DMS114 treated with DMSO at 0.1 percent for 48 hours (cell line): Measurements from ENCODE around the gene THRSP.
"Not testable (repeated sequence)": the region's sequence is repeated elsewhere in the genome, so short reads cannot be mapped to it uniquely, and the experiment has no call there.

Experiments
- DNase-seq: peaks from one replicate; lab custom pipeline; 2025; ENCODE audit not compliant: unreplicated experiment; lab: John Stamatoyannopoulos, UW

THRSP gene

GRCh38 chr11:78038697-78039313 lies 24.9 kb upstream of the THRSP start:
- DNase-seq = no peak

- DNase-seq = no peak
These were observed 24.2 kb upstream of the THRSP start for GRCh38 chr11:78039391-78039918.

DNA sequence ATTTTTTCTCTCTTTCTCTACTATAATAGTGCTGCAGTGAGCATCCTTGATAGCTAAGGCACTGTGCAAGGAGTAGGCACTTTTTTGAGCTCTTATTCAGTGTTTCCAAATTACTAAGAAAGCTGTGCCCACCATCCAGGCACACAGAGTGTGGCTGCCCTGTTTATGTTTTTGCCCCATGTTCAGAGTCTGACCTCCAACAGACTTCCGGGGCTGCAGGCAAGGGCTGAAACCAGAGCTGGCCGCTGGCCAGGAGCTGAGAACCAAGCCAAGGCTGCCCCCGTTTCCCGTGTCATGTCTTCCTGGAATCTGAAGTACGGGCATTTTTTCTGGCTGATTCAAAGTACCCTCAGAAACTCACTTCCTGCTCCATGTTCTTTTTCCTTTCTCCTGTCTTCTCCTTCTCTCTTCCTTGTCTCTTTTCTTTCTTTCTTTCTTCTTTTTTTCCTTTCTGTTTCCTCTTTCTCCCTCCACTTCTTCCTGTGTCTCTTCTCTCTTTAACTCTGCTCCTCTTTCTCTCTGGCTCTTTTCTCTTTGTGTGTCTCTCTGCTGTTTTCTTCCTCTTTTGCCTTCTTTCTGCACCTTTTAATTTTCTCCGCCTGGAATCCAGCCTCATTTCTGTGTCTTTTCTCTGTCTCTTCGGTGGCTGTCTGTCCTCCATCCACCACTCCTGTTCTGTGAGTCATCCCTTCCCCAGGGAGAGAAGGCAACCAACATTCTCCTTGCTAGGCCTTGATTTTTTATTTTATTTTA lies 23.6 kb upstream of the THRSP start:
- DNase-seq = no peak

DNA sequence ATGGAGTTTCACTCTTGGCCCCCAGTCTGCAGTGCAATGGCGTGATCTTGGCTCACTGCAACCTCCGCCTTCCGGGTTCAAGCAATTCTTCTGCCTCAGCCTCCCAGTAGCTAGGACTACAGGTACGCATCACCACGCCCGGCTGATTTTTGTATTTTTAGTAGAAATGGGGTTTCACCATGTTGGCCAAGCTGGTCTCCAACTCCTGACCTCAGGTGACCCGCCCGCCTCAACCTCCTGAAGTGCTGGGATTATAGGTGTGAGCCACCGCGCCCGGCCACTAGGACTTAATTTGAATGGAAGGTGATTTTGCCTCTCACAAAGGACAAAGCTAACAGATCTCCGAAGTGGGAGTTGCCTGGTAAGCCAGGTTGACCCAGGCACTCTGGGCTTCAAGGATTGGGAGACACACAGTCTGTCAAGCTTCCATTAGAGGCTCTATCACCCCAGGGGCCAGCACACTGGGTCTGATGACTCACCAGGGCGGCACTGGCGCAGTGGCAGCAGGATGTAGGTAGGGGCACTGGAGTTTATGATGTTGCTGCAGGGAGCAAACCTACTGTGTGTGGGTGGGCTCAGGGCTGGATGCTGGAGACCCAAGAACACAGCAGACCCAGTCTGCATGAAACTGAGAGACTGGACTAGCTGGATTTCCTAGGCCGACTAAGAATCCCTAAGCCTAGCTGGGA lies 22.8 kb upstream of the THRSP start:
- no peak for DNase-seq

- not testable (repeated sequence) for DNase-seq
These were observed 22.3 kb upstream of the THRSP start for GRCh38 chr11:78041380-78041719.

GRCh38 chr11:78041843-78042440 lies 21.7 kb upstream of the THRSP start:
- DNase-seq = no peak

DNA sequence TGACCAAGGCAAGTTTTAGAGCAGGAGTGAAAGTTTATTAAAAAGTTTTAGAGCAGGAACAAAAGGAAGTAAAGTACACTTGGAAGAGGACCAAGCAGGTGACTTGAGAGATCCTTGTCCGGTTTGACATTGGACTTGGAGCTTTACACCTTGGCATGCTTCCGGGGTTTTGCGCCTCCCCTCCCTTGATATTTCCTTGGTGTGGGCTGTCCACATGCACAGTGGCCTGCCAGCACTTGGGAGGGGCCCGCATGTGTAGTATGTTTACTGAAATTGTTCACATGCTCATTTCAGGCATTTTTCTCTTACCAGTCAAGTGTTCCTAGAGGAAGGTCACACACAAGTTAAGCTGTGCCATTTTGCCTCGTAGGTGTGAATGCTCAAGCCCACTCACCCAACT lies 19.0 kb upstream of the THRSP start:
- no peak for DNase-seq

DNA sequence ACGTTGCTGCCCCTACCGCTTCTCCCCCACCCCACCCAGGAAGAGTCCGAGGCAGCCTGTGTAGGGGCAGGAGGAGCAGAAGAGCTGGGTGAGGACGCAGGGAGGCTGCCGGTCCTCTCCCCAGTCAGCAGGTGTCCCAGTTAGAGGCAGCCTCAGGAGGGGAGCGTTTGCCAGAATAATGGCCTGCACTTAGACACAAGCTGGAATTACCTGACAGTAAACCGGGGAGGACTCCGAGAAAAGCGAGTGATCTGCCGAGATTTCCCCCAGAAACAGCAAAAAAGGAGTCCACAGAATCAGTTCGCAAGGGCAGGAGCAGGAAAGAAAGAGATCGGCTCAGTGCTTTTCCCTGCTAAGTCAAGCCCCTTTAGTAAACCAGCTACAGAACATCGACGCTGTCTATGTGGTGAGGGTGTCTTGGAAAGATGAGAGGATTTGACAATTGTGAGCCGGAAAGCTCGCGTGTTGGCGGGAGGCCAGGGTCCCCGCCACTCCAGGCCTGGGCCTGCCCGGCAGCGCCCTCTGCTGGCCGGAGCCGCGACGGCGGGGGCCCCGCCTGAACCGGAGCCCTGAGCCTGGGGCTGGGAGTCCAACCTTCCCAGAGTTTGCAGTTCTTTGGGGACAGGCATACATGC lies 17.7 kb upstream of the THRSP start:
- DNase-seq = peak; percentile 15

DNA sequence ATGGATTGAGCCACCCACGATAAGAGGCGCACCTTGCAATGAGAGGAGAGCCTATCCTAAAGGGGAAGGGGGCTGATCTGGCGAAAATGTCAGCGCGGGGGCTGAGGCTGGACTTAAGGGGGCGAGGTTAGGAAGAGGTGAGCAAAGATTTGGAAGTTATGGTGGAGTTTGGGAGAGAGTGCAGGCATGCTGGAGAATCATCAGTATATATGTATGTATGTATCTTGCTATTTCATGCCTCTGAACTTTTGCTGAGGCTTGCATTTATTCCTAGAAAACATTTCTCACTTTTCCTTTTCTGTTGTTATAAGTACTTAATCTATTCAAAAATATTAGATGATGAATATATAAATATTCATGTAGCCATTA lies 17.2 kb upstream of the THRSP start:
- no peak for DNase-seq

DNA sequence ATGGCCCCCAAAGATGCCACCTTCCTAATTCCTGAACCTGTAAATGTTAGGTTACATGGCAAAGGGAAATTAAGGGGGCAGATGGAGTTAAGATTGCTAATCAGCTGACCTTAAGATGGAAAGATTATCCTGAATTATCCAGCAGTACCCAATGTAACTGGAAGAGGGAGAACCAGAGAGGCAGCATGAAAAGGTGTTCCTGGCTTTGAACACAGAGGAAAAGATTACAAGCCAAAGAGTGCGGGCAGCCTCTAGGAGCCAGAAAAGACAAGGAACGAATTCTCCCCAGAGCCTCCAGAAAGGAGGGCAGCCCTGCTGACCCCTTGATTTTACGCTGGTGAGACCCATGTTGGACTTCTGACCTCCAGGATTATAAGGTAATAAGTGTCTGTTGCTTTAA lies 15.1 kb upstream of the THRSP start:
- no peak for DNase-seq

DNA sequence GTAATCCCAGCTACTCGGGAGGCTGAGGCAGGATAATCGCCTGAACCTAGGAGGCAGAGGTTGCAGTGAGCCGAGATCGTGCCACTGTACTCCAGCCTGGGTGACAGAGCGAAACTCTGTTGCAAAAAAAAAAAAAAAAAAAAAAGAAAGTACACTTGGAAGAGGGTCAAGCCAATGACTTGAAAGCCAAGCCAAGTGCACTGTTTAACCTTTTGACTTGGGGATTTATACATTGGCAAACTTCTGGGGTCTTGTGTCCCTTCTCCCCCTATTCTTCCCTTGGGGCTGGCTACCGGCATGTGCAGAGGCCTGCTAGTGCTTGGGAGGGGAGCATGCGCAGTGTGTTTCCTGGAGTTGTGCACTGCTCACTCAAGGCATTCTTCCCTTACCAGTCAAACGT lies 14.3 kb upstream of the THRSP start:
- no peak for DNase-seq

DNA sequence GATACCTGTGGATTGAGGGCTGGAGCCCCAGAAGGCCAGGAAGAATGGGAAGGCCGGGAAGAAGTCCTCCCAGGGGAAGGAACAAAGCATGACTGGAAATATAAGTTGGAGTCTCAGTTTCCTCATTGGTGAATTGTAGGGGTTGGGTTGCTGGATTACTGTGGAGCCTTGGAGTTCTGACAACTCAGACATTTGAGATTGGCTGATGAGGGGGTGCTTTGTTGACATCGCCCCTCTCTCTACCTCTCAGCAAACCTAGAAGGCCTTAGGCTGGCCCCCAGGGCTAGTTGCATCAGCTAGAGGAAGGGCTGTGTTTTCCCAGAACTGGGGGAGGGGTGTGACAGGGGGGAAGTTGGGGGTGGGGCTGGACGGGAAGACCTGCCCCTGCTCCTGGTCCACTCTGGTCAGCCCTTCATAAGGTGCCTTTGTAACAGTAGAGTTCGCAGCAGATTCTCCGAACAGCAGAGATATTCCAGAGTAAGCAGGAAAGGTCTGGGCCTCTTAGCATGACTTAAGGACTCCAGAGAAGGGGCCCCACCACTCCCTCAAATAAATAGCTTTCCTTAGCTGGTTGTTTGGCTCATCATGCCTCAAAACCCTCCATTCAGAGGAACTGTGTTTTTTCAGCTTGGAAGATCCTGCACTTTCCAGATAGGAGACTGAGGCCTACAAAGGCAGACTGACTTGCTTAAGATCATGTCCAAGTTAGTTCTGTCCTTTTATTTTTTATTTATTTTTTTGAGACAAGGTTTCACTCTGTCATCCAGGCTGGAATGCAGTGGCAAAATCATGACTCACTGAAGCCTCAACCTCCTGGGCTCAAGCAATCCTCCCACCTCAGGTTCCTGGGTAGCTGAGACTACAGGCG lies 12.5 kb upstream of the THRSP start:
- DNase-seq = no peak

DNA sequence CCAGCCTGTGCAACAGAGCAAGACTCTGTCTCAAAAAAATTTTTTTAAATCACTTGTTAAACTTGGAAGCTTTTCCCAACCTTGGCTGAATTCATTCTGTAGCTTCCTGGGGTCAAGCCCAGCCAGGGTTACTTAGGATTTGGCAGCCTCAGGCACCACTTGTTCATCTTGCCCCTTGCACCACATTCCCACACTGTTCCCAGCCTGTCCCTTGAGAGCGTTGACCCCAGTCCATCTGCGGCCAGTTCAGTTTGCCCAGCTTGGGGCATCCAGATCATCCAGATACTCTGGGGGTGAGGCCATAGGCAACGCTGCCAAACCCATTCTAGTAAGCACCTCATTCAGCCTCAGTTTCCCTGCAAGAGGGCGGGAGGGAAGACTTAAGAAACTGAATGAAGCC lies 8.7 kb upstream of the THRSP start:
- no peak for DNase-seq

DNA sequence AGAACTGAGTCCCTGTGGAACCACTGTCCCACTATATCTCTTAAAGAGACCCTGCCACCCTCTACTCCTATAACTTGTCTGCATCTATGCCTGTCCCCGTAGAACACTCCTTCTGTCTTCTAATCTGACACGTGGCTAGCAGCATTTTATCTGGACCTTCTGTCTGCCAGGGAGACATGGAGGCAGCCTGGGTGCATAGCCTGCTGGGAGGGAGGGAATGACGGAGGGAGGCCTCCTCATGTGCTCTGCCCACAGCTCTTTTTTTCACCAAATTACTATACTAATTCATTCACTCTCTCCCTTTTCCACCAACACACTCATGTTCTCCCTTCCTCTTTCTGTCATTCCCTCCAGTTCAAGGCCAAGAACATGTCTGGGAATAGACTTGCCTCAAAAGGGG lies 7.6 kb upstream of the THRSP start:
- no peak for DNase-seq

DNA sequence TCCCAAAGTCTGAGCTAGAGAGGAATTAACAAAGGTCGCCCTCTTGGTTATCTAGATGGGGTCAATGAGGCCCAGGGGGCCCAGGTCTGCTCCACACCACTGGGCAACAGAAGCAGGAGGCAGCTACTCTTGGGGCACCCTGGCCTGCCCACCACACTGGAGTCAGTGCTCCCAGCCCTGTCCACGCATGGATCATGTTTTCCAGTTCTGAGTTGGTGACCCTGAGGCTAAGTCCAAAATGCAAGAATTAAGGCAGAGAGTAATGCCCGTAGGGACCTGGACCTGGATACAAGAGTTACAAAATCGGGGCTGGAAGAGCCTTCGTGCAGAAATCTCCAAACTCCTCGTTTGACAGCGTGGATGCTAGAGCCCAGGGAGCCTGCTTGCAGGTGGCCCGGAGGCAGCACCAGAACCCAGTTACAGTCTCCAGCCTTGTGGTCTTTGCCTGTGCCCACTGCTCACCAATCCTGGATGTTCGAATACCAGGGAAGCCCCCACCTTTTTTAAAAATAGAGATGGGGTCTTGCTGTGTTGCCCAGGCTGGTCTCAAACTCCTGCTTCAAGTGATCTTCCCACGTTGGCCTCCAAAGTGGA lies 6.1 kb upstream of the THRSP start:
- DNase-seq = no peak

- not testable (repeated sequence) for DNase-seq
These were observed 3.8 kb upstream of the THRSP start for GRCh38 chr11:78059749-78060328.

- no peak for DNase-seq
These were observed 3.1 kb upstream of the THRSP start for GRCh38 chr11:78060533-78060932.

DNA sequence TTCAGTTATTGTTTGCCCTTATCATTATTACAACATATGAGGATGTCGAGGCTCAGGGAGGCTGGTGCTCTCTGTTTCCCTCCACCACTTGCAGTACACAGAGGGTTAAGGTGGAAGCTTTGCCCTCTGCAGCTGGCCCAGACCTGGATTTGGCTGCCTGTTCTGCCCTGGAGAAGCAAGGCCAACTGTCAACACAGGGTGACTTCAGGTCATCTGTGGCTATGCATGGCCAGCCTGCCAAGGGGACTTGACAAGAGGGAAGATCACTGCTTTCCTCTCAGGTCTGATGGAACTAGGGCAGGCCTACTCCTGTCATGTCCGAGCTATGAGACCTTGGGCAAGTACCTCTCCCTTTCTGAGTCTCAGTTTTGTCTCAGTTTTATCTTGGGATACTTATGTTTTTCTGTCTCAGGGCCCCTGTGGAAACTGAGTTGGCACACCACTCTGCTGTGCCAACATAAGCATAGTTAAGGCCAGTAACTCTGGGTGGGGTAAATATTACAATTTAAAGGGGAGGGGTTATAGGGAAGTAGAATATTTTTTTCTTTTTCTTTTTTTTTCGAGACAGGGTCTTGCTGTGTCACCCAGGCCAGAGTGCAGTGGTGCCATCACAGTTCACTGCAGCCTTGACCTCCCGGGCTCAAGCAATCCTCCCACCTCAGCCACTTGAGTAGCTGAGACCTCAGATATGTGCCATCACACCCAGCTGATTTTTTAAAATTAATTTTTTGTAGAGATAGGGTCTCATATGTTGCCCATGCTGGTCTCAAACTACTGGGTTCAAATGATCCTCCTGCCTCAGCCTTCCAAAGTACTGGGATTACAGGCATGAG lies 2.4 kb upstream of the THRSP start:
- no peak for DNase-seq

DNA sequence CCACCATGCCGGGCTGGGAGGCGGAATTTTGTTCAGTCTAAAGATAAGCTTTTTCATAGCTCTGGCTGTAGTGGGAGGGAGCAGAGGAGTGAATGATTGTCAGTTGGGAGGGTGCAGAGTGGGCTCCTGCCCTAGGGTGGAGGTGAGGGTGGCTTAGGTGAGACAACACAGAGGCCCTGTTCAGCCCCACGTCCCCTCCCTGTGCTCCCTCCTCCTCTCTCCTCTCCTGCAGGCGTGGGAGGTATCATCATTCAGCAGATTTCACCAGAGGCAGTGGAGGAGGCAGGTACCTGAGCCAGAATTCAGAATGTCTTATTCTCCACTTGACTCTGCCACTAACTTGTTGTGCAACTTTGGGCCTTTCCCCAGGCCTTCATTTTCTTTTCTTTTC lies 1.7 kb upstream of the THRSP start:
- DNase-seq = no peak
